Measurements from ENCODE around the gene ADCY2.

Gene ADCY2

GRCh38 chr5:7849681-7850394 is 453.9 kb downstream of the ADCY2 start:
- DNase-seq = no peak

DNA sequence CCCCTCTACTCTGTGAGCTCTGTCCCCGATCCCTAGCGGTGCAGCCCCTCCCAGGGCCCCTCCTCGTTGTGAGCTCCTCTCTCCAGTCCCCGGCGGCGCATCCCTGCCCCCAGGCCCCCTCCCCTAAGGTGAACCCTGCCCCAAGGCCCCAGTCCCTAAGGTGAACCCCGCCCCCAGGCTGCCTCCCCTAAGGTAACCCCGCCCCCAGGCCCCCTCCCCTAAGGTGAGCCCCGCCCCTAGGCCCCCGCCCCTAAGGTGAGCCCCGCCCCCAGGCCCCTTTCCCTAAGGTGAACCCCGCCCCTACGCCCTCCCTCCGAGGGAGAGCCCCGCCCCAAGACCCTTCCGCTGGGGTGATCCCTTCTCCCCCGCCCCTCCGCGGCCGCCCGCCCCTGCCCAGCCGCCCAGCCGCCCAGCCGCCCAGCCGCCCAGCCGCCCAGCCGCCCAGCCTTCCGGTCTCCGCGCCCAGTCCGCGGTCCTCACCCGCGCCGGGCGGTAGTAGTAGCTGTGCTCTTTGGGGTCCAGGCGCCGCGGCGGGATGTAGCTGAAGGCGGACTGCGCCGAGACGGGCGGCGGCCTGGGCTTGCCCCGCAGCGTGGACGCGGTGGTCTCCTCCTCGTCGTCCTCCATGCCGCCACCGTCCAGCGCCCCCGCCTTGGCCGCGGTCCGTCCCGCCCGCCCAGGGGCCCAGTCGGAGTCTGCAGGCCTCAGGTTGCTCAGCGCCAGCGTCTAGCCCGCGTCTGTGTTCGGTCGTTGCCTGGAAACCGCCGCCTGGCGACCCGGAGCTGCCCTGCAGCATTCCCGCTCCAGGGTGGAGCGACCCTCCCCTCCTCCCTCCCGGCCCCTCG is 454.7 kb downstream of the ADCY2 start, which contains the start of gene CFAP90:
CFAP90 (minus strand) TSS at position 739 of the 845 bp plus-strand sequence; CDS start at position 627, 112 bp downstream.
- no peak for DNase-seq

GRCh38 chr5:7851240-7851592 is 455.3 kb downstream of the ADCY2 start:
- no peak for DNase-seq

GRCh38 chr5:7851617-7852289 is 455.8 kb downstream of the ADCY2 start:
- no peak for DNase-seq

DNA sequence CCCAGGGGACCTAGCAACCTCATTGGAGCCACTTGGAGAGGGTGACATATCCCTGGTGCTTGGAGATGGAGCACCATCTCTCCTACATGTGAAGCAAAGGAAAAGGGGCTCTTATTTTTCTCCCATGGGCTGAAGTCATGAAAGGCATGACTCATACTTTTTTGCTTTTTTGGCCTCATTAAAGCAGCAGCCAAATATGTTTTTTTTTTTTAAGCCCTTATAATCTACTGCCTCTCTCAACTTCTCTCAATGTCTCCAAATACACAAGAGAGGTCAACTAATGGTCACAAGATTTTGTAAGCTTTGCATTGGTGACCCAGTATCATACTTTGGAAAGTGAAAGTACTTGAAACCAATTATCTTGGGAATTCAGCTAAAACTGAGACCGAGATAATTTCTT is 456.6 kb downstream of the ADCY2 start:
- DNase-seq = no peak

GRCh38 chr5:7852988-7853387 is 457.1 kb downstream of the ADCY2 start:
- no peak for DNase-seq

DNA sequence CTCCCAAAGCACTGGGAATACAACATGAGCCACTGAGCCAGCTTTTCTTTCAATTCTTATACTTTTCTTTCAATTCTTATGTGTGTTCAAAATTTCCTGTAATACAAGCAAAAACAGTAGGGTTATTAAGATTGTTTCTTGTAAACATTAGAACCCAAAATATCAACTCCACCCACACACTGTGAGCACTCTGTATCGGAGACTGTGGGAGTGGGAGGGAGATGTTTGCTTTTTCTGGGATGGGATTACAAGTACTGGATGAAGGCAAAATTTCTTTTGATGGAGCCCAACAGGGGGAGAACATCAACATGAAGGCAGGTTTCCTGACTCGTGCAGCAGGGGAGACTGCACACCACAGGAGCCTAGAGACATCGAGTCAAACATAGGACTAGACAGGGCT is 459.7 kb downstream of the ADCY2 start:
- no peak for DNase-seq

GRCh38 chr5:7856855-7857254 is 460.9 kb downstream of the ADCY2 start:
- peak in 1 of 2 experiments; percentile 47 for DNase-seq

DNA sequence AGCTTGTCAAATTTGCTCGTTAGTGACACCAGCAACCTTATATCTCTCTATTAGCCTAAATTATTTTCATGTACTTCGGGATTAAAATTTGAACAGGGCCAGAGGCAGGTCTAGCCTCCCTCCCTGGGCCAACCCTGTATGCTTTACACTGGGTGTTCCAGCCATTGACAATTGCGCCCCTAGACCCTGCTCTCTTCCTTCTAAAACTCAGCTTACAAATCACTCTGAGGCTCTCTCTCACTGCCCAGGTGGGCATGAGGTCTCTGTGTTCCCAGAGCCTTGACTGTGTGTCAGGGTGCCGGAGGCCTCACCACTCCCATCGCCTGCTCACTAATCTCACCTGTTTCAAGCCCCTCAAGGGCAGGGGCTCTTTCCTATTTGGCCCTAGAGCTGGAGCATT is 461.4 kb downstream of the ADCY2 start:
- DNase-seq = no peak

- DNase-seq = no peak
Measured at GRCh38 chr5:7857926-7858632, 462.1 kb downstream of the ADCY2 start.

- DNase-seq = no peak
Measured at GRCh38 chr5:7866196-7866595, 470.3 kb downstream of the ADCY2 start.

GRCh38 chr5:7867260-7867659 is 471.3 kb downstream of the ADCY2 start:
- DNase-seq = no peak

DNA sequence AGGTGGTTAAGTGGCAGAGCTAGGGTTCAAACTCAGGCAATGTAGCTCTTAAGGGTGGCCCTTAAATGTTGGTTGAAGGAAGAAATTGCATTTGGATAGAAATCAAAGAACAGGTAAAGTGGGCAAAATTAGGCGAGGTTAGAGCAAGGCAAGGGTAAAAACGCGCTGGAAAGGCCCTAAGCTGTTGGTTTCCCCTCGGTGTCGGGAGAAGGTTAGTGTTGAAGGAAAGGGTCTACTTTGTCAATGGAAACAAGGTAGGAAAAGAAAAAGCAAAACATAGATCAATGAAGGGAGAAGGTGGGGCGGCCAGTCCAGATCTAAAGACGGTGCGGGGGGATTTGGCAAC is 472.5 kb downstream of the ADCY2 start:
- no peak for DNase-seq

- DNase-seq = peak; percentile 64 to 88
Measured at GRCh38 chr5:7868773-7869473, 473.0 kb downstream of the ADCY2 start, which contains the start of the genes FASTKD3 and MTRR. Gene FASTKD3, minus strand, starts transcription at chr5:7869031. Its CDS starts 948 bp downstream, at chr5:7868083. Gene MTRR, plus strand, starts transcription at chr5:7869148. Its CDS starts 1,647 bp downstream, at chr5:7870795.

DNA sequence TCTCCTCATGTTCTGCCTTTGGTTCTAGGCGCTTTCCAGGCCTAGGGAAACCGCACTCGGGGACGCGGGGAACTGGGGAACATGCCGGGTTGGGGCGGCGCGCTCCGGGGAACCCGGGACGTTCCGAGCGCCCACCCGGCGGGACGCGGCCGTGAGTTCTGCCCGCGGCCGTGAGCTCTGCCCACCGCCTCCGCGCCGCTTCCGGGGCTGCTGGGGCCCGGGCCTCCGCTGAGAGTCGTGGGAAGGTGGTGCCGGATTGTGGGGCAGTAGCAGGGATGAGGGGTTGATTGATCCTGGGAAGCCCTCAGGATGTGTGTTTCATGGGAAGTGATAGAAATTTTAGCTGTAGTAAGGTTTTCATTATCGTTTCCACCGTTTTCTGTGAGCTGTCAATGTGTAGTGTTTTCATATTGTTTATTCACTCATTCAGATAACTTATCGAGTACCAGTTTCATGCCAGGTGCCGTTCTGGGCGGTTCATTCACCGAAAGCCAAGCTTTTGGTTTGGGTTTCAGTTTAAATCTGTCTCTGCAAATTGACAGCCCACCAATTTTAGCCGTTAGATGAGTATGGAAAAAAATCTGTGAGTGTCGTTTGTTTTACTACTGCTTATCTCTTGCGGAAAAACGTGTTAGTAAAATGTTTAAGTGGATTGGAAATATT is 473.7 kb downstream of the ADCY2 start:
- no peak for DNase-seq

GRCh38 chr5:7871653-7872052 is 475.7 kb downstream of the ADCY2 start:
- no peak for DNase-seq

- DNase-seq = no peak
Measured at GRCh38 chr5:7872517-7873130, 476.7 kb downstream of the ADCY2 start.

GRCh38 chr5:7873216-7873615 is 477.3 kb downstream of the ADCY2 start:
- no peak for DNase-seq

DNA sequence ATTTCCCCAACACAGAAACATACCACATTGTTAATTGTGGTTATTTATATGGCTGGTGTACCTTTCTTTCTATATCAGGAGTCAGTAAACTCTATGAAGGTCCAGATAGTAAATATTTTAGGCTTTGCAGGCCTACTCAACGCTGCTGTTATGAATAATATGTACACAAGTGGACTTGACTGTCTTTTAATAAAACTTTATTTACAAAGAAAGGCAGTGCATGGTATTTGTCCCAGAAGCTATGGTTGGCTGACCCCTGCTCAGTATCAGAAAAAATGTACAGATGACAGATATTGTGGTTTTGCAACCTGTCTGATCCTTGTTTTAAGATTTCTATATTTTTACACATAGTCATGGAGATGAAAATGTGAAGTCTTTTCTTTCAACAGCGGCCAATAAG is 478.7 kb downstream of the ADCY2 start:
- DNase-seq = no peak

GRCh38 chr5:7875151-7875550 is 479.2 kb downstream of the ADCY2 start:
- DNase-seq = no peak

DNA sequence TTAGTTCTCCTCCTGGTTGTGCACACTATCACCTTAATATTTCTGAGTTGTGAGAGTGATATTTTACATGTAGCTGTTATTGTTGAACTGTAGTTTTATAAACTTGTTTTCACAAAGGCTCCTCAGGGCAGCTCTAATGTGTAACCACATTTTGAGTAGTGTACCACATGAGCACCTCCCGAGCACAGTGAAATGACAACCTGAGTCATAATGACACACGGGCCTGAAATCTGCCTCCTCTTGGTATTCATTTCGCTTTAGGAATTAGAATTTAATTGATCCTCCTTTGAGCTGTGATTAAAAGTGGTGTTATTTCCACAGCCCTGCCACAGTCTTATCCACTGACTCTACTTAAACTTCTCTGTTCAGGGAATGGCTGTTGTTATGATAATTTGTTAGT is 480.9 kb downstream of the ADCY2 start:
- DNase-seq = no peak

Data from NCI-H187 (cell line).